Measurements from ENCODE around the gene PDE5A. TPM values are rescaled to one million over a fixed set of nuclear protein-coding genes. Genes with fewer than 3 reads are reported as not detected.

The PDE5A gene
- total RNA-seq, 2 donors from 2014 or later = 12.5 to 31.9 TPM

DNA sequence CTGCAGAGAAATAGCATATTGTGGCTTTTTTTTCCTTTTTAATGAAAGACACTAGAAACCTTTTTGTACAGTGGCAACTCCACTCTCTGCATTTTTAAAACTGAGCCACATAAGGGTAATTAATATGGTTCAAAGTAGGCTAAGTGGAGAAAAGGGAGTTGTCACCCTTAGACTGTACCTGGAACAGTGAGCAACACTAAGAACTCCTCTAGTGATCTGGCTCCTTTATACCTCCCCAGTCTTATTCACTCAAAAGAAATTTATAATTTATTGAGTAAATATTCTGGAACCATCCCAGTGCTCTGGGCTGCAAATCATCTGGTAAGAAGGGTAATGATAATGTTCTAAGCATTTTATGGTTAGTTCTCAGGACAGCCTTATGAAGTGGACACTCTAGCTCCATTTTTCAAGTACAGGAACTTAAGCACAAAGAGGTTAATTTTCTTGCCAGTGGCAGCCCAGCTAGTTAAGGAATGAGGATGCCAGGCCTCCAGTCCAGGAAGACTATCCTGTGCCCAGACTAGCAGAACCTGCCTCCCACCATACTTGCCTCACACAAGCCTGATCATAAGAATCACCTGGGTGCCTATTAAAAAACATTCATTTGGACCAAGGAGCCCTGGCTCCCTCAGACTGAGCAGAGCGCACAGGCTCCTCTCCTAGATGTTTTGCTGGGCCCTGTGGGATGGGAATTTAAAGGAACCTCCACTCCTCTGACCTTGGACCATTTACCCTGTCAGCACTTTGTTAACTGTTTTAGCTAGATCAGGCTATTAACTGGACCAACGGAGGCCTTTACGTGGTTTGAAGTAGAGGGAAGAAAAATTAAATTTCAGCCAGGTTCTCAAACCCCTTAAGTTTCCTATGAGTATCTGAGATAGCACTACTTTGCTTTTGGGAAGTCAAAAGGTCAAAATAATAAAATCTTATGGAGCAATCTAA lies 102.6 kb downstream of the PDE5A start:
- Histone ChIP-seq H3K9me3 (no peaks in the 10 kb centered on the region), H3K27me3 (no peaks in the 10 kb centered on the region), H3K36me3 (replicated peaks in 1 of 2; ENCODE audit: insufficient read depth in 1 of 2, low read depth in 2 of 2) (peaks cover 0 to 3% of the 10 kb centered on the region in 2 donors), H3K27ac (no peak overlapping the region), H3K4me1 (no peaks in the 10 kb centered on the region), H3K4me3 (no peak overlapping the region)
- DNase-seq = no peak
- intact Hi-C loops (cut with DNase I) = no loop called here
- ATAC-seq = no peak
- WGBS, 2 donors = 58 to 69% methylated on average over 3 of the region's 3 CpGs
- TF ChIP-seq POLR2A (IDR thresholded peaks at IDR 0.05) = no peak
- TF ChIP-seq, protein P1, sequence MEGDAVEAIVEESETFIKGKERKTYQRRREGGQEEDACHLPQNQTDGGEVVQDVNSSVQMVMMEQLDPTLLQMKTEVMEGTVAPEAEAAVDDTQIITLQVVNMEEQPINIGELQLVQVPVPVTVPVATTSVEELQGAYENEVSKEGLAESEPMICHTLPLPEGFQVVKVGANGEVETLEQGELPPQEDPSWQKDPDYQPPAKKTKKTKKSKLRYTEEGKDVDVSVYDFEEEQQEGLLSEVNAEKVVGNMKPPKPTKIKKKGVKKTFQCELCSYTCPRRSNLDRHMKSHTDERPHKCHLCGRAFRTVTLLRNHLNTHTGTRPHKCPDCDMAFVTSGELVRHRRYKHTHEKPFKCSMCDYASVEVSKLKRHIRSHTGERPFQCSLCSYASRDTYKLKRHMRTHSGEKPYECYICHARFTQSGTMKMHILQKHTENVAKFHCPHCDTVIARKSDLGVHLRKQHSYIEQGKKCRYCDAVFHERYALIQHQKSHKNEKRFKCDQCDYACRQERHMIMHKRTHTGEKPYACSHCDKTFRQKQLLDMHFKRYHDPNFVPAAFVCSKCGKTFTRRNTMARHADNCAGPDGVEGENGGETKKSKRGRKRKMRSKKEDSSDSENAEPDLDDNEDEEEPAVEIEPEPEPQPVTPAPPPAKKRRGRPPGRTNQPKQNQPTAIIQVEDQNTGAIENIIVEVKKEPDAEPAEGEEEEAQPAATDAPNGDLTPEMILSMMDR (IDR thresholded peaks at IDR 0.05) = no peak

DNA sequence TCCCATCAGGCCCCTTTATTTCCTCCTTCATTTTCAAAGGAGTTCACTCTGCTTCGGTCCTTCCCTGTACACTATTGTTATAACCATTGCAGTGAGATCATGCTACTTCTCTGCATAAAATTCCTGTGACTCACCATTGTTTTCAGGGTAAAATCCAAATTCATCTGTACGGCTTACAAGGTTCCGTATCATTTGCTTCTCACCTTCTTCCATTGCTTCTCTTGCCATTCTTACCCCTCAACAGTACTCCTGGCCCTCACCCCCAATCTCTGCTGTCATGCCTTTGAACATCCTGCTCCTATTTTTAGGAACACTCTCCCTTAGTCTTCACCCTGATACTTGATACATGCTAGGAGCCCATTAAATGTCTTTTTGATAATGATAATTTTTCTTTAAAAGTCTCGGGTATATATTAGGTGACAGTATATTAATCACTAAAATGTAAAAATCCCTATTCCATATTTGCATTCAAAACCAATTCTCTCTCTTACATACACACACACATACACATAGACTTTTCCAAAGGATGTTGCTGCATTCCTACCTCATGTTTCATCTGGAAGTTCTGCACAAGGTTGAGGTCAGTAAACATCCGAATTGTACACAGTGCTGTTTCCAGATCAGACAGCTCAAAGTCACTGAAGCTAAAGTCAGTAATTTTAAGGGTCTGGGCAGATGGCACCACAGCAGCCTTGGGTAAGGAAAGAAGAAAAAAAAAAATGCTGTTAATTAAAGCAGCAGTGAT lies 103.4 kb downstream of the PDE5A start:
- no peak for DNase-seq
- H3K36me3 ChIP-seq (replicated peaks in 1 of 2; ENCODE audit: insufficient read depth in 1 of 2, low read depth in 2 of 2) = peaks cover 0 to 5% of the 10 kb centered on the region in 2 donors
- intact Hi-C loops (cut with DNase I) = no loop called here
- H3K4me1 ChIP-seq = no peaks in the 10 kb centered on the region
- no peak for ATAC-seq
- no peak overlapping the region for H3K4me3 ChIP-seq
- H3K27ac ChIP-seq = no peak overlapping the region
- H3K9me3 ChIP-seq = no peaks in the 10 kb centered on the region
- WGBS, 2 donors = 84 to 90% methylated on average over 5 of the region's 5 CpGs
- no peak for TF ChIP-seq POLR2A (IDR thresholded peaks at IDR 0.05)
- TF ChIP-seq, protein P1 (IDR thresholded peaks at IDR 0.05) = no peak
- no peaks in the 10 kb centered on the region for H3K27me3 ChIP-seq

DNA sequence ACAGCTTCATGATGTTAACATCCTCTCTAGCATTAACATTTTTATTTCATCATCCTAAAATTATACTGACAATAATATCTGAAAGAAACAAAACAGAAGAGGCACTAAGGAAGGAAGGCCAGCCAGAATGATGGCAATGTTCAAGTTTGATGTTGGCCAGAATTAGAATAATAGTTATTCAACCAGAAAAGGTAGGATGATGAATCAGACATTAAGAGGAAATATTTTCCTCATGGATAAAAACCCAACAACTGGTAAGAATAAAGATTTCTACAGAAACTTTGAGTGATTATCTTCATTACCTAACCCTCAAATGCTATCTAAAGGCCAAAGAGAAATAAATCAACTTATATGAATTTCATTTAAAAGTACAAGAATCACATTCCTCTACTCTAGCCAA lies 105.2 kb downstream of the PDE5A start:
- intact Hi-C loops (cut with DNase I) = no loop called here
- Histone ChIP-seq H3K4me1 (no peaks in the 10 kb centered on the region), H3K9me3 (no peaks in the 10 kb centered on the region), H3K27me3 (no peaks in the 10 kb centered on the region), H3K27ac (no peak overlapping the region), H3K36me3 (replicated peaks in 1 of 2; ENCODE audit: insufficient read depth in 1 of 2, low read depth in 2 of 2) (peaks cover 0 to 2% of the 10 kb centered on the region in 2 donors), H3K4me3 (no peak overlapping the region)
- TF ChIP-seq, protein P1 (IDR thresholded peaks at IDR 0.05) = no peak
- no peak for TF ChIP-seq POLR2A (IDR thresholded peaks at IDR 0.05)
- no peak for ATAC-seq
- no peak for DNase-seq

DNA sequence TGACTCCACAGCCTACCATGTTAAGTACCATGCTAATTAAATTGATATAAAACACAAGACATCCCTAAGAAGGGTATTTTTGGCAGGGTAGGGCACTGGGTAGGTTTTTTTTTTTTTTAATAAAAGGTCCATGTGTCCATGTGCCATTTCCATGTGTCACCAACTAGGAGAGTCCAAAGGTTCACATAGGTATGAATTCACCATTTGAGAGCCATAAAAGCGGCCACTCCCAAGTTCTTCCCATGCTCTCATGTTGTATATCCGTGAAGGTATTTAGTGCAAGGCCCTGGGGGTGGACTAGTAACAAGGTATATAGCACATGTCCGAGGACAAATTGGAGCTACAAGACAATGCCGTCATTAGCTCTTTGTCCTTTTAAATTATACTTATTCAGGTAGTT lies 107.3 kb downstream of the PDE5A start:
- Histone ChIP-seq H3K9me3 (no peaks in the 10 kb centered on the region), H3K36me3 (replicated peaks in 1 of 2; ENCODE audit: insufficient read depth in 1 of 2, low read depth in 2 of 2) (peaks cover 0 to 5% of the 10 kb centered on the region in 2 donors), H3K27ac (no peak overlapping the region), H3K27me3 (no peaks in the 10 kb centered on the region), H3K4me3 (no peak overlapping the region), H3K4me1 (no peaks in the 10 kb centered on the region)
- intact Hi-C loops (cut with DNase I) = no loop called here
- no peak for DNase-seq
- ATAC-seq = no peak
- TF ChIP-seq POLR2A (IDR thresholded peaks at IDR 0.05) = no peak
- TF ChIP-seq, protein P1 (IDR thresholded peaks at IDR 0.05) = no peak
- WGBS, 2 donors = 96 to 99% methylated on average over 4 of the region's 4 CpGs
